C4-2B (cell line): ENCODE data around the gene COL28A1.

Experiments
- CTCF ChIP-seq: fragments of 450-650 bp; conservative IDR thresholded peaks from 2 replicates; pipeline ENCODE4 v1.5.1; 2017; ENCODE audit warnings: mild to moderate bottlenecking
- ZFX ChIP-seq: fragments of 450-650 bp; IDR thresholded peaks from 2 replicates; pipeline ENCODE4 v1.6.1; 2017

- TF ChIP-seq CTCF (no peak), ZFX (no peak)
Observed at GRCh38 chr7:7570584-7570983, 34.9 kb upstream of the COL28A1 start.
